ENCODE results near the gene POLR2F. TPM values are rescaled to one million over a fixed set of nuclear protein-coding genes. Genes with fewer than 3 reads are reported as not detected.
A peak's percentile ranks its signal among the peaks of the same experiment; 100 is the strongest.

The POLR2F gene
- total RNA-seq, 2 donors from 2014 or later: 52.5 to 110 TPM

- H3K27me3 ChIP-seq: no peaks in the 10 kb centered on the region
- H3K4me3 ChIP-seq: no peak overlapping the region
- TF ChIP-seq CTCF (IDR thresholded peaks at IDR 0.05): no peak
Observed at GRCh38 chr22:37982938-37983859, 29.7 kb downstream of the POLR2F start.

GRCh38 chr22:37983860-37984791 lies 30.6 kb downstream of the POLR2F start, which contains the start of gene SOX10:
Gene SOX10, minus strand, starts transcription at chr22:37984555. Its CDS starts 771 bp downstream, at chr22:37983784.
- no peaks in the 10 kb centered on the region for H3K9me3 ChIP-seq
- no peak for DNase-seq
- H3K9ac ChIP-seq (ENCODE audit: low read depth in 2 of 2, low read length in 2 of 2): peak within 1 kb of the TSS in 1 of 2 donors; percentile 15
- H3K4me1 ChIP-seq: no peaks in the 10 kb centered on the region
- TF ChIP-seq CTCF (IDR thresholded peaks at IDR 0.05): no peak
- no peaks in the 10 kb centered on the region for H3K36me3 ChIP-seq
- no peak within 1 kb of the TSS for H3K27ac ChIP-seq
- intact Hi-C loops (cut with DNase I): no loop called here
- H3K27me3 ChIP-seq: no peaks in the 10 kb centered on the region
- H3K4me3 ChIP-seq: no peak within 1 kb of the TSS

More at GRCh38 chr22:37982938-37983859, 29.7 kb downstream of the POLR2F start:
- no peaks in the 10 kb centered on the region for H3K9me3 ChIP-seq
- H3K27ac ChIP-seq: no peak overlapping the region
- peak overlapping the region in 1 of 2 donors; percentile 5 for H3K9ac ChIP-seq (ENCODE audit: low read depth in 2 of 2, low read length in 2 of 2)
- H3K36me3 ChIP-seq: no peaks in the 10 kb centered on the region
- no peaks in the 10 kb centered on the region for H3K4me1 ChIP-seq
- DNase-seq: no peak
- intact Hi-C loops (cut with DNase I): no loop called here

GRCh38 chr22:37985050-37985585 lies 31.6 kb downstream of the POLR2F start:
- DNase-seq: no peak
- H3K36me3 ChIP-seq: no peaks in the 10 kb centered on the region
- no peaks in the 10 kb centered on the region for H3K9me3 ChIP-seq
- H3K27ac ChIP-seq: no peak overlapping the region
- no peaks in the 10 kb centered on the region for H3K4me1 ChIP-seq
- TF ChIP-seq CTCF (IDR thresholded peaks at IDR 0.05): no peak
- no peaks in the 10 kb centered on the region for H3K27me3 ChIP-seq
- intact Hi-C loops (cut with DNase I): no loop called here
- no peak overlapping the region for H3K4me3 ChIP-seq
- H3K9ac ChIP-seq (ENCODE audit: low read depth in 2 of 2, low read length in 2 of 2): peak overlapping the region in 1 of 2 donors; percentile 15

- Histone ChIP-seq H3K9ac (ENCODE audit: low read depth in 2 of 2, low read length in 2 of 2) (no peak overlapping the region), H3K27me3 (no peaks in the 10 kb centered on the region), H3K9me3 (no peaks in the 10 kb centered on the region), H3K4me3 (no peak overlapping the region), H3K27ac (no peak overlapping the region), H3K4me1 (no peaks in the 10 kb centered on the region), H3K36me3 (no peaks in the 10 kb centered on the region)
- intact Hi-C loops (cut with DNase I): no loop called here
- TF ChIP-seq CTCF (IDR thresholded peaks at IDR 0.05): no peak
- no peak for DNase-seq
Observed at GRCh38 chr22:37985751-37986281, 32.3 kb downstream of the POLR2F start.

GRCh38 chr22:37986371-37986770 lies 32.9 kb downstream of the POLR2F start:
- Histone ChIP-seq H3K9me3 (no peaks in the 10 kb centered on the region), H3K4me1 (no peaks in the 10 kb centered on the region), H3K4me3 (no peak overlapping the region), H3K36me3 (no peaks in the 10 kb centered on the region), H3K9ac (ENCODE audit: low read depth in 2 of 2, low read length in 2 of 2) (no peak overlapping the region), H3K27ac (no peak overlapping the region), H3K27me3 (no peaks in the 10 kb centered on the region)
- TF ChIP-seq CTCF (IDR thresholded peaks at IDR 0.05): no peak
- intact Hi-C loops (cut with DNase I): no loop called here
- no peak for DNase-seq

Measured in colonic mucosa (tissue), 4 donors.